A673 (cell line): Measurements from ENCODE around the gene KIF2A. TPM values are rescaled to one million over a fixed set of nuclear protein-coding genes. Genes with fewer than 3 reads are reported as not detected.

Experiments
- BruUV-seq: library from RNA; stranded (reverse); fragments of 400-500 nt; replicated peaks from 2 replicates; lab custom pipeline; 2021; lab: Mats Ljungman, UMichigan
- CTCF ChIA-PET: fragments of 300-600 bp; sonication (Branson Sonifier 250); formaldehyde crosslinking; loops from one replicate; lab custom pipeline; 2022; ENCODE audit warnings: antibody characterized with exemption; lab: Charles Lee
- POLR2A ChIA-PET: fragments of 300-600 bp; sonication (Branson Sonifier 250); formaldehyde crosslinking; loops from one replicate; lab custom pipeline; 2022; ENCODE audit warnings: antibody characterized with exemption; ENCODE audit not compliant: low non-redundant PET; lab: Charles Lee
- DNase-seq: peaks from one replicate; pipeline ENCODE4 v3.0.0-alpha.2; 2015; ENCODE audit warnings: low spot score
- H3K27ac ChIP-seq: fragments of 200-600 bp; sonication (generic); 2 replicates; pipeline ENCODE4 v1.5.1; 2016; ENCODE audit warnings: mixed run types, low read depth, mild to moderate bottlenecking, mixed read lengths, antibody characterized with exemption, low read length; ENCODE audit not compliant: poor library complexity, severe bottlenecking
- H3K27me3 ChIP-seq: fragments of 200-600 bp; sonication (generic); replicated peaks from 2 replicates; pipeline ENCODE4 v1.6.1; 2017; ENCODE audit warnings: mixed run types, low read depth, mild to moderate bottlenecking, mixed read lengths, antibody characterized with exemption, low read length; ENCODE audit not compliant: insufficient read depth, poor library complexity
- H3K36me3 ChIP-seq: fragments of 200-600 bp; sonication (generic); 2 replicates; pipeline ENCODE4 v1.6.1; 2016; ENCODE audit warnings: mixed run types, mild to moderate bottlenecking, mixed read lengths, antibody characterized with exemption, low read length; ENCODE audit not compliant: insufficient read depth, poor library complexity, severe bottlenecking
- H3K4me1 ChIP-seq: fragments of 200-600 bp; sonication (generic); 2 replicates; pipeline ENCODE4 v1.6.1; 2017; ENCODE audit warnings: mixed run types, mild to moderate bottlenecking, mixed read lengths, antibody characterized with exemption, low read length; ENCODE audit not compliant: insufficient read depth, poor library complexity, severe bottlenecking
- H3K4me3 ChIP-seq: fragments of 200-600 bp; sonication (generic); 2 replicates; pipeline ENCODE4 v1.5.1; 2016; ENCODE audit warnings: low read depth, mixed run types, mild to moderate bottlenecking, mixed read lengths, low read length; ENCODE audit not compliant: poor library complexity, severe bottlenecking
- H3K9me3 ChIP-seq: fragments of 200-600 bp; sonication (generic); 2 replicates; pipeline ENCODE4 v1.6.1; 2016; ENCODE audit warnings: mixed run types, low read depth, mild to moderate bottlenecking, mixed read lengths, antibody characterized with exemption, low read length; ENCODE audit not compliant: poor library complexity, severe bottlenecking
- CTCF ChIP-seq: fragments of 300-800, 200-600 bp; sonication (generic); conservative IDR thresholded peaks from 2 replicates; pipeline ENCODE4 v1.5.1; 2017; ENCODE audit warnings: low read depth, mild to moderate bottlenecking, antibody characterized with exemption, low read length, moderate library complexity, mixed read lengths
- EZH2 ChIP-seq: fragments of 200-600 bp; sonication (generic); IDR thresholded peaks from 2 replicates; pipeline ENCODE4 v1.6.1; 2017; ENCODE audit warnings: borderline replicate concordance, low read depth, mild to moderate bottlenecking, mixed read lengths, antibody characterized with exemption, low read length; ENCODE audit not compliant: poor library complexity, severe bottlenecking
- intact Hi-C: fragments of 100-400 bp; cut with micrococcal nuclease; formaldehyde crosslinking; loops from one replicate; pipeline ENCODE4 v1.10.0; 2022; ENCODE audit not compliant: unreplicated experiment
- total RNA-seq: library from RNA; stranded (reverse); gene quantifications from 2 replicates; pipeline ENCODE4 v1.2.3, GENCODE V29; 2021

KIF2A gene
- total RNA-seq, 1 experiment from 2014 or later, result 92.4 TPM

- no peaks in the 10 kb centered on the region for H3K36me3 ChIP-seq
- POLR2A ChIA-PET, result no interaction called here
- H3K9me3 ChIP-seq, result no peaks in the 10 kb centered on the region
- CTCF ChIA-PET, result no interaction called here
- BruUV-seq, result no TSS peak
- peaks cover 14% of the 10 kb centered on the region for H3K4me1 ChIP-seq
- TF ChIP-seq EZH2, result no peak
- no peak for TF ChIP-seq CTCF
- H3K4me3 ChIP-seq, result no peak overlapping the region
- intact Hi-C loops, result no loop called here
- no peaks in the 10 kb centered on the region for H3K27me3 ChIP-seq
- H3K27ac ChIP-seq, result peak overlapping the region; percentile 88
- no peak for DNase-seq
Observed at GRCh38 chr5:62305358-62305714, 670 bp upstream of the KIF2A start.

GRCh38 chr5:62306323-62306895 lies 403 bp downstream of the KIF2A start:
- Histone ChIP-seq H3K36me3 (no peaks in the 10 kb centered on the region), H3K4me3 (peak overlapping the region; percentile 87), H3K27me3 (no peaks in the 10 kb centered on the region), H3K27ac (peak overlapping the region; percentile 88), H3K4me1 (peaks cover 14% of the 10 kb centered on the region), H3K9me3 (no peaks in the 10 kb centered on the region)
- BruUV-seq, result no TSS peak
- no peak for DNase-seq
- no peak for TF ChIP-seq EZH2
- TF ChIP-seq CTCF, result no peak
- intact Hi-C loops, result no loop called here
- ChIA-PET CTCF (no interaction called here), POLR2A (no interaction called here)

GRCh38 chr5:62306896-62307689 lies 1.1 kb downstream of the KIF2A start:
- DNase-seq, result peak; percentile 58
- H3K9me3 ChIP-seq, result no peaks in the 10 kb centered on the region
- peak overlapping the region; percentile 87 for H3K4me3 ChIP-seq
- peaks cover 14% of the 10 kb centered on the region for H3K4me1 ChIP-seq
- H3K27ac ChIP-seq, result peak overlapping the region; percentile 88
- H3K27me3 ChIP-seq, result no peaks in the 10 kb centered on the region
- intact Hi-C loops, result no loop called here
- no peaks in the 10 kb centered on the region for H3K36me3 ChIP-seq
- TF ChIP-seq CTCF, result no peak
- no peak for TF ChIP-seq EZH2
- POLR2A ChIA-PET, result no interaction called here
- BruUV-seq, result TSS peak; percentile 39
- CTCF ChIA-PET, result interaction anchor here (0.6 kb wide), 1 partner anchor 156 kb away, joined by 3 read pairs; no protein-coding TSS in a partner anchor
